ENCODE measurements around the gene IBTK. TPM values are rescaled to one million over a fixed set of nuclear protein-coding genes. Genes with fewer than 3 reads are reported as not detected.
"Not testable (repeated sequence)": the region's sequence is repeated elsewhere in the genome, so short reads cannot be mapped to it uniquely, and the experiment has no call there.

Gene IBTK
- total and polyA plus RNA-seq, 9 donors: 13.3 to 37.4 (median 28.0) TPM

DNA sequence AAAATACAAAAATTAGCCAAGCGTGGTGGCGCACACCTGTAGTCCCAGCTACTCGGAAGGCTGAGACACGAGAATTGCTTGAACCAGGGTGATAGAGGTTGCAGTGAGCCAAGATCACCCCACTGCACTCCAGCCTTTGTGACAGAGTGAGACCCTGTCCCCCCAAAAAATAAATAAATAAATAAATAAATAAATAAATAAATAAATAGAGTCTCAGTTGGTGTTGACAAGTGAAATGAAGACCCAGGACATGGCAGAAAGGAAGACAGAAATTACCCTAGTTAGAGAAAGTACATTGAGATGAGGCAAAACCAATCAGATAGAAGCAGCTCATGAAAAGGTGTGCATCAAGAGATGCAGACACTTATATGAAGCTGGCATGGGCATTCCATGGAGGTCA lies 105.0 kb downstream of the IBTK start:
- 91 to 98% (median 96%) methylated on average over 4 of the region's 4 CpGs for WGBS, 3 donors
- no peak overlapping the region for H3K4me3 ChIP-seq
- intact Hi-C loops (cut with DNase I): no loop called here
- no peak for TF ChIP-seq POLR2A (IDR thresholded peaks at IDR 0.05)
- no peaks in the 10 kb centered on the region for H3K9me3 ChIP-seq
- H3K36me3 ChIP-seq: no peaks in the 10 kb centered on the region
- DNase-seq: no peak
- H3K27ac ChIP-seq: no peak overlapping the region
- no peaks in the 10 kb centered on the region for H3K27me3 ChIP-seq
- H3K4me1 ChIP-seq (ENCODE audit: insufficient read depth): peaks cover 4% of the 10 kb centered on the region

DNA sequence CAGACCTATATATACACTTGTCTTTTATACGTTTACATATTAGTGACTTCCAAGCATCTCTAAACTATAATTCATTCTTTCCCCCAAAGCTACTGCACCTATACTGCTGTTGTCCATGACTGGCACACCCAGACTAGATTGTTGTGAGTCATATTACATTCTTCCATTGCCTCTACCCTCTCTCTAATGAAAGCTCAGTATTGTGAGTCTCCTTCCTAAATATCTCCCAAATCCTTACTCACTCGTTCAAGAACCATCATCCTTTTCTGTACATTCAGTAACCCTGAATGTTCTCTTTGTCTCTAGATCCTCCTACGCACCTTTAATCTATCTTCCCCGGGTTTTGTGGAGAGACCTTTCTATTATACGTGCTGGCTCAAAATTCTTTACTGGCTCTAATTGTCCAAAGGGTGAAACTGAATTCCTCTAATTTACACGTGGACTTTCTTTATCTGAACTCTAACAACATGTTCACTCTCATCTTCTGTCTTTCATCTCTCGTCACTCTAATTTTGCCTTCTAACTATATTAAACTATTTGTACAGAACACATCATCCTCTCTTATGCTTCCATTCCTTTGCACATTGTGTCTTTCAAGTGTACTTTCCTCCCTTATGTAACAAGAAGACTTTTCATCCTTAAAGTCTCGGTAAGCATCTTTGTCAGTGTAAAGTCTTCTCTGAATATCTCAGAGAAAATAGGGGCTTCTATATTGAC lies 109.3 kb downstream of the IBTK start:
- DNase-seq: no peak
- no peaks in the 10 kb centered on the region for H3K4me1 ChIP-seq (ENCODE audit: insufficient read depth)
- WGBS, 3 donors: 51 to 62% (median 56%) methylated on average over 8 of the region's 8 CpGs
- H3K27ac ChIP-seq: no peak overlapping the region
- H3K36me3 ChIP-seq: no peaks in the 10 kb centered on the region
- no peak overlapping the region for H3K4me3 ChIP-seq
- H3K27me3 ChIP-seq: no peaks in the 10 kb centered on the region
- TF ChIP-seq EP300 (IDR thresholded peaks at IDR 0.05) (no peak), POLR2A (IDR thresholded peaks at IDR 0.05) (no peak)
- TF ChIP-seq, protein P1, sequence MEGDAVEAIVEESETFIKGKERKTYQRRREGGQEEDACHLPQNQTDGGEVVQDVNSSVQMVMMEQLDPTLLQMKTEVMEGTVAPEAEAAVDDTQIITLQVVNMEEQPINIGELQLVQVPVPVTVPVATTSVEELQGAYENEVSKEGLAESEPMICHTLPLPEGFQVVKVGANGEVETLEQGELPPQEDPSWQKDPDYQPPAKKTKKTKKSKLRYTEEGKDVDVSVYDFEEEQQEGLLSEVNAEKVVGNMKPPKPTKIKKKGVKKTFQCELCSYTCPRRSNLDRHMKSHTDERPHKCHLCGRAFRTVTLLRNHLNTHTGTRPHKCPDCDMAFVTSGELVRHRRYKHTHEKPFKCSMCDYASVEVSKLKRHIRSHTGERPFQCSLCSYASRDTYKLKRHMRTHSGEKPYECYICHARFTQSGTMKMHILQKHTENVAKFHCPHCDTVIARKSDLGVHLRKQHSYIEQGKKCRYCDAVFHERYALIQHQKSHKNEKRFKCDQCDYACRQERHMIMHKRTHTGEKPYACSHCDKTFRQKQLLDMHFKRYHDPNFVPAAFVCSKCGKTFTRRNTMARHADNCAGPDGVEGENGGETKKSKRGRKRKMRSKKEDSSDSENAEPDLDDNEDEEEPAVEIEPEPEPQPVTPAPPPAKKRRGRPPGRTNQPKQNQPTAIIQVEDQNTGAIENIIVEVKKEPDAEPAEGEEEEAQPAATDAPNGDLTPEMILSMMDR (IDR thresholded peaks at IDR 0.05): no peak
- intact Hi-C loops (cut with DNase I): no loop called here
- no peaks in the 10 kb centered on the region for H3K9me3 ChIP-seq

DNA sequence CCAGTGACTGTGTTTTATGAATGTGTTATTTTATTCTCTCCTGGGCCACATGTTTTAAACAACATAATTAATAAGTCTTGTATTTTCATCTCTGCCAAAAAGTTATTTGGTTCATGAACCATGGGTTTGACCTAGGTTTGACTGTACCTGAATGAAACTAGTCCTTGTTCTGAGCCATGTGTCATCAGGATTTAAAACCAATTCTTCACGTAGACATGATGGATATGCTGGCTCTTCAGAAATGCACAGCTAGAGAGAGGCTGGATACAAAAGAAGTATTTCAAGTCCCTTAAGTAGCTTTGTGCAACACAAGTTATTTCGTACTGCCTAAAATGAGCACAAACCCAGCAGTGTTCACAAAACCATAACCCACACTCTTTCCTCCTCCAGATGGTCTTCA lies 116.1 kb downstream of the IBTK start:
- H3K27me3 ChIP-seq: no peaks in the 10 kb centered on the region
- H3K4me1 ChIP-seq (ENCODE audit: insufficient read depth): no peaks in the 10 kb centered on the region
- no peaks in the 10 kb centered on the region for H3K36me3 ChIP-seq
- no peak for DNase-seq
- TF ChIP-seq, protein P1 (IDR thresholded peaks at IDR 0.05): no peak
- TF ChIP-seq EP300 (IDR thresholded peaks at IDR 0.05): no peak
- TF ChIP-seq POLR2A (IDR thresholded peaks at IDR 0.05): no peak
- H3K27ac ChIP-seq: no peak overlapping the region
- no peak overlapping the region for H3K4me3 ChIP-seq
- 79 to 87% (median 85%) methylated on average over 2 of the region's 2 CpGs for WGBS, 3 donors
- no peaks in the 10 kb centered on the region for H3K9me3 ChIP-seq
- intact Hi-C loops (cut with DNase I): no loop called here

DNA sequence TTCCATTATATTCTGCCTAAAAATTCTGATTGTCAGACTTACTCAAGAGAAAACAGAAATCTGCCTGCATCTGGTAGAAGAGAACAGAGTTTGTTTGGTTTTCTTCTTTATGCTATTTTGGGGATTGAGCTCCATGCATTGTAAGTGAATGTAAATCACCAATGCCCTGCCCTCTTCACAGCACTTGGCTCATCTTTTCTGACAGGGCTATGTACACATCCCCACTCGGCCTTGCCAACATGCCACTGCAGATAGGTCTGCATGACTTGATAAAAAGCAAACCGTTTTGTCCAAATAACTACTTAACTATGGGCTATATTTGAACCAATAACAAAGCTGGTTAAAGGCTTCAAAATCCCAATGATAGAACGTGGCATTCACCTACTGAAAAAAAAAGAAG lies 117.7 kb downstream of the IBTK start:
- Histone ChIP-seq H3K4me3 (no peak overlapping the region), H3K27ac (no peak overlapping the region), H3K4me1 (ENCODE audit: insufficient read depth) (no peaks in the 10 kb centered on the region), H3K9me3 (no peaks in the 10 kb centered on the region), H3K27me3 (no peaks in the 10 kb centered on the region), H3K36me3 (no peaks in the 10 kb centered on the region)
- TF ChIP-seq POLR2A (IDR thresholded peaks at IDR 0.05): no peak
- TF ChIP-seq EP300 (IDR thresholded peaks at IDR 0.05): no peak
- TF ChIP-seq, protein P1 (IDR thresholded peaks at IDR 0.05): no peak
- 40 to 50% (median 46%) methylated on average over 3 of the region's 3 CpGs for WGBS, 3 donors
- no peak for DNase-seq
- intact Hi-C loops (cut with DNase I): no loop called here

DNA sequence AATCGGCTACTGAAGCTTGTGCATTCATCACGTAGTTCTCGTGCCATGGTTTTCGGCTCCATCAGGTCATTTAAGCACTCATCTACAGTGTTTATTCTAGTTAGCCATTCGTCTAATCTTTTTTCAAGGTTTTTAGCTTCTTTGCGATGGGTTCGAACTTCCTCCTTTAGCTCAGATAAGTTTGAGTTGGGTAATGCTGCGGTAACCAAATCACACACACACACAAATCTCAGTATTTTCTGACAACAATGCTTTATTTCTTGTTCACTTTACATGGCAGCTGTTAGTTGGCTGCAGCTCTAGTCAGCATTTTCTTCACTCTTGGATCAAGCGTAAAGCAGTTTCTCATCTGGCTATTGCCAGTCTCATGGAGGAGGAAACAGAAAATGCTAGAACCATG lies 118.6 kb downstream of the IBTK start:
- H3K27me3 ChIP-seq; H3K9me3 ChIP-seq; H3K36me3 ChIP-seq; DNase-seq; intact Hi-C loops (cut with DNase I); H3K4me1 ChIP-seq (ENCODE audit: insufficient read depth); H3K27ac ChIP-seq; H3K4me3 ChIP-seq: not testable (repeated sequence)
- 93% methylated on average over 9 of the region's 9 CpGs for WGBS, 3 donors
